Calu3 (cell line): ENCODE data around the gene MPZL2. TPM values are rescaled to one million over a fixed set of nuclear protein-coding genes. Genes with fewer than 3 reads are reported as not detected.

Source experiments
- BruUV-seq: library from RNA; stranded (reverse); fragments of 400-500 nt; replicated peaks from 2 replicates; lab custom pipeline; 2021; lab: Mats Ljungman, UMichigan
- CTCF ChIA-PET: fragments of 300-600 bp; sonication (Branson Sonifier 250); formaldehyde crosslinking; loops from one replicate; lab custom pipeline; 2022; ENCODE audit warnings: antibody characterized with exemption; lab: Charles Lee
- DNase-seq: peaks from one replicate; pipeline ENCODE4 v3.0.0; 2022
- H3K27ac Mint-ChIP-seq: one replicate; pipeline ENCODE4 v1.8.0; 2022; ENCODE audit warnings: mixed read lengths; ENCODE audit not compliant: unreplicated experiment
- H3K27me3 Mint-ChIP-seq: one replicate; pipeline ENCODE4 v1.8.0; 2022; ENCODE audit warnings: mixed read lengths; ENCODE audit not compliant: unreplicated experiment
- H3K36me3 Mint-ChIP-seq: one replicate; pipeline ENCODE4 v1.8.0; 2022; ENCODE audit warnings: mild to moderate bottlenecking, moderate library complexity, mixed read lengths; ENCODE audit not compliant: insufficient read depth, unreplicated experiment
- H3K4me1 Mint-ChIP-seq: one replicate; pipeline ENCODE4 v1.8.0; 2022; ENCODE audit warnings: mild to moderate bottlenecking, low read depth, mixed read lengths; ENCODE audit not compliant: unreplicated experiment
- H3K4me3 Mint-ChIP-seq: one replicate; pipeline ENCODE4 v1.8.0; 2022; ENCODE audit warnings: mild to moderate bottlenecking, low read depth, moderate library complexity, mixed read lengths; ENCODE audit not compliant: unreplicated experiment
- H3K9me3 Mint-ChIP-seq: one replicate; pipeline ENCODE4 v1.8.0; 2022; ENCODE audit warnings: low read depth, mixed read lengths; ENCODE audit not compliant: unreplicated experiment
- intact Hi-C: fragments of 100-400 bp; cut with micrococcal nuclease; formaldehyde crosslinking; loops from one replicate; pipeline ENCODE4 v1.10.0; 2022; ENCODE audit not compliant: unreplicated experiment
- total RNA-seq: library from RNA; stranded (reverse); gene quantifications from 2 replicates; pipeline ENCODE4 v1.2.3, GENCODE V29; 2022
- TF ChIP-seq, protein P1 (sequence below): fragments of 200-600 bp; IDR thresholded peaks from one replicate; pipeline ENCODE4 v1.8.0; 2022; ENCODE audit warnings: antibody characterized with exemption; ENCODE audit not compliant: unreplicated experiment

The MPZL2 gene
- total RNA-seq, 1 experiment from 2014 or later = 69.6 TPM

DNA sequence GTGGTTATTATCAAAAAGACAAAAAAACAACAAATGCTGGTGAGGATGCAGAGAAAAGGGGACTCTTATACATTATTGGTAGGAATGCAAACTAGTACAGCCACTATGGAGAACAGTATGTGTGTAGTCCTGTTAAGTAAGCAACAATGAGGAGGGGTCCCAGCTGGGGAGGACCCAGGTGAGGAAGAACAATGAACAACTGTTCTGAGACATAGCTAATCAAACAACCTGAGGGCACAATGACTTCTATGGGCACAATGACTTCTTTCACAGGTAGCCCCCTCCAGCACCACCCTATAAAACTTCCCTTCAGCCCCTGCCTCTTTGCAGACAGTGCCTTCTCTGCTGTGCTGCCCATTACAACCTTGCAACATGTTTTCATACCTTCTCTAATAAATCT, 44.9 kb downstream of the MPZL2 start:
- no peak overlapping the region for H3K27ac Mint-ChIP-seq
- TF ChIP-seq, protein P1, sequence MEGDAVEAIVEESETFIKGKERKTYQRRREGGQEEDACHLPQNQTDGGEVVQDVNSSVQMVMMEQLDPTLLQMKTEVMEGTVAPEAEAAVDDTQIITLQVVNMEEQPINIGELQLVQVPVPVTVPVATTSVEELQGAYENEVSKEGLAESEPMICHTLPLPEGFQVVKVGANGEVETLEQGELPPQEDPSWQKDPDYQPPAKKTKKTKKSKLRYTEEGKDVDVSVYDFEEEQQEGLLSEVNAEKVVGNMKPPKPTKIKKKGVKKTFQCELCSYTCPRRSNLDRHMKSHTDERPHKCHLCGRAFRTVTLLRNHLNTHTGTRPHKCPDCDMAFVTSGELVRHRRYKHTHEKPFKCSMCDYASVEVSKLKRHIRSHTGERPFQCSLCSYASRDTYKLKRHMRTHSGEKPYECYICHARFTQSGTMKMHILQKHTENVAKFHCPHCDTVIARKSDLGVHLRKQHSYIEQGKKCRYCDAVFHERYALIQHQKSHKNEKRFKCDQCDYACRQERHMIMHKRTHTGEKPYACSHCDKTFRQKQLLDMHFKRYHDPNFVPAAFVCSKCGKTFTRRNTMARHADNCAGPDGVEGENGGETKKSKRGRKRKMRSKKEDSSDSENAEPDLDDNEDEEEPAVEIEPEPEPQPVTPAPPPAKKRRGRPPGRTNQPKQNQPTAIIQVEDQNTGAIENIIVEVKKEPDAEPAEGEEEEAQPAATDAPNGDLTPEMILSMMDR = no peak
- H3K27me3 Mint-ChIP-seq = no peaks in the 10 kb centered on the region
- no TSS peak for BruUV-seq
- CTCF ChIA-PET = no interaction called here
- no peaks in the 10 kb centered on the region for H3K9me3 Mint-ChIP-seq
- no peak overlapping the region for H3K4me3 Mint-ChIP-seq
- H3K36me3 Mint-ChIP-seq = peaks cover 4% of the 10 kb centered on the region
- intact Hi-C loops = no loop called here
- H3K4me1 Mint-ChIP-seq = peaks cover 11% of the 10 kb centered on the region
- no peak for DNase-seq

DNA sequence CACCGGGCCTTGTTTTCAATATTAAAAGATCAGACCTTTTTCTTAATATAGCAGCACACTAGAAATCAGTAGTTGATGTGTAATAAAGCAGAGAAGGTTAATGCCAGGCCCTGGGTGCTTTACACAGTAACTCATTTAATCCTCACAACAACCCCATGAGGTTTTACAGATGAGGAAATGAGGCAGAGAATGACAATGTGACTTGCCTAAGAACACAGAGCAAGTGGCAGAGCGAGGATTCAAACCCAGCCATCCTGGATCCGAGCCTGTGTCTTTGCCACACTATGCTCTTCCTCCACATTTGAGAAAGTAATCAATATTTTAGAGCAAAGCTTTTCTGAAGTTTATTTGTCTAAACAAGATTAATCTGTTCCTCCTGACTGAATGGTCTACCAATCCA, 46.5 kb downstream of the MPZL2 start:
- BruUV-seq = no TSS peak
- intact Hi-C loops = no loop called here
- Mint-ChIP-seq H3K36me3 (peaks cover 4% of the 10 kb centered on the region), H3K27ac (no peak overlapping the region), H3K9me3 (no peaks in the 10 kb centered on the region), H3K27me3 (no peaks in the 10 kb centered on the region), H3K4me1 (peaks cover 23% of the 10 kb centered on the region), H3K4me3 (no peak overlapping the region)
- no peak for DNase-seq
- TF ChIP-seq, protein P1 = no peak
- CTCF ChIA-PET = no interaction called here

DNA sequence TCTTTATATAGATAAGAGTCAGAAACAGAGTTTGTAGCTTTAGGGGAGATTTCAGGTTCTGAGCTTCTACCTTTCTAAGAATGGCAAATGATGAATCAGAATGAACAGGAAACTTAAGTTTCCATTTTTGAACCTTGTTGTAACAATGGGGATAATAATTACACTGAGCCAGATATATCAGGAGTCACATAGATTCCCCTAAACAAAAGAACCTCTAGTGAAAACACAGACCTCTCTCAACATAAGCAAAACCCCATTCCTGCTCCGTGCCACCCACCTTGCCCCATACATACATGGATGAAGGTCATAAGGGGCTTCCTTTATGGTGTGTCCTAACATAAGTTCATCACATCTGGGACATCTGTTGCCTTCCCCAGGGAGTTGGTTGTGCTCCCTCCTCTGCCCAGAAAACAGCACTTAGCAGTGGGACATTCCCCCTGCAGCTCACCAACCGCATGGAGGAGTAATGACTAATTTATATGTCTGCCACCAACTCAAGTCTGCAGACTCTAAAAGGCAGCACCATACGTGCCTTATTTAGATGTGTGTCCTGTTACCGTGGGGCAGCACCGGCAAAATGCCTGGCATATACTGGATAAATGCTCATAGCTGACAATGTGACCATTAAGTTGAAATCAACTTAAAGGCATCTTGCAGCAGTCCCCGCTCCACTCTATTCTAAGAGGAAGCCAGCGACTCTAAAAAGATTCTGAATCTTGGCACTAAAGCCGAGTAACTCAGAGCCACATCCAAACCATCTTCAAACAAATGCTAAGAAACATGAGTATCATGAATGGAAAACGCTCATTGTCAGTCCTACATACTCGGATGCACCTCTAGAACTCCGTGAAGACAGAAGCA, 47.2 kb downstream of the MPZL2 start:
- peaks cover 30% of the 10 kb centered on the region for H3K4me1 Mint-ChIP-seq
- no TSS peak for BruUV-seq
- CTCF ChIA-PET = interaction anchor here (0.6 to 1.2 kb wide), 2 partner anchors 19 to 35 kb away, joined by 3 read pairs; partner anchors contain the start of gene MPZL3
- no peak overlapping the region for H3K27ac Mint-ChIP-seq
- TF ChIP-seq, protein P1 = no peak
- no peak overlapping the region for H3K4me3 Mint-ChIP-seq
- DNase-seq = no peak
- H3K27me3 Mint-ChIP-seq = no peaks in the 10 kb centered on the region
- intact Hi-C loops = no loop called here
- H3K9me3 Mint-ChIP-seq = no peaks in the 10 kb centered on the region
- peaks cover 4% of the 10 kb centered on the region for H3K36me3 Mint-ChIP-seq

DNA sequence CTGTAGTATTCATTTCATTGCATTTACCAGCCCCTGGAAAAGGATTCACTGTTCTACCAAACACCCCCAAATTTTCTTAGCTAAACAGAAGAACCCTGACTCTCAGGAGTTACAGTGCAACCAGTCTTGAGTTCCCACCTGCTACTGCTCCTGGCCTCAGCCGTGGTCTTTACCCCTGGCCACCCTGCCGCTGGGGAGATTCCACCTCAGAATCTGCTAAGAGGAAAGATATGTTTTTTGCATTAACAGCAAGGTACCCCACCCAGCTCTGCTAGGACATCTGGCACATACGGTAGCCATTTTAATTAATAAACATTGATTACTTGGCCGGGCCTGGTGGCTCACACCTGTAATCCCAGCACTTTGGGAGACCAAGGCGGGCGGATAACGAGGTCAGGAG, 48.3 kb downstream of the MPZL2 start:
- BruUV-seq = no TSS peak
- intact Hi-C loops = no loop called here
- Mint-ChIP-seq H3K4me3 (no peak overlapping the region), H3K9me3 (no peaks in the 10 kb centered on the region), H3K27ac (no peak overlapping the region), H3K27me3 (no peaks in the 10 kb centered on the region), H3K36me3 (peaks cover 4% of the 10 kb centered on the region), H3K4me1 (peaks cover 33% of the 10 kb centered on the region)
- CTCF ChIA-PET = interaction anchor here (0.7 to 1.2 kb wide), 2 partner anchors 36 to 905 kb away, joined by 3 read pairs; partner anchors contain the start of gene MPZL3
- TF ChIP-seq, protein P1 = no peak
- DNase-seq = no peak
